GM20000 (cell line): ENCODE data around the gene ADAMTSL3.

Experiments
- DNase-seq: peaks from one replicate; pipeline ENCODE4 v3.0.0; 2012; ENCODE audit warnings: low spot score
- CTCF ChIP-seq: IDR thresholded peaks from 2 replicates; pipeline ENCODE4 v1.5.1; 2012; ENCODE audit warnings: mild to moderate bottlenecking, control low read depth; ENCODE audit errors: extremely low read depth, missing control alignments

The ADAMTSL3 gene

GRCh38 chr15:83850015-83850414 lies 196.1 kb downstream of the ADAMTSL3 start:
- DNase-seq: no peak

GRCh38 chr15:83850501-83851245 lies 196.8 kb downstream of the ADAMTSL3 start:
- DNase-seq: no peak

More at GRCh38 chr15:83850015-83850414, 196.1 kb downstream of the ADAMTSL3 start:
- no peak for TF ChIP-seq CTCF

GRCh38 chr15:83853232-83853631 lies 199.3 kb downstream of the ADAMTSL3 start:
- no peak for TF ChIP-seq CTCF
- no peak for DNase-seq

More at GRCh38 chr15:83850501-83851245, 196.8 kb downstream of the ADAMTSL3 start:
- TF ChIP-seq CTCF: no peak

GRCh38 chr15:83854321-83854720 lies 200.4 kb downstream of the ADAMTSL3 start:
- DNase-seq: no peak
- TF ChIP-seq CTCF: no peak

GRCh38 chr15:83854950-83855707 lies 201.2 kb downstream of the ADAMTSL3 start:
- DNase-seq: no peak
- no peak for TF ChIP-seq CTCF

- no peak for TF ChIP-seq CTCF
- no peak for DNase-seq
Measured at GRCh38 chr15:83855956-83856355, 202.0 kb downstream of the ADAMTSL3 start.

- TF ChIP-seq CTCF: no peak
- no peak for DNase-seq
Measured at GRCh38 chr15:83858820-83859505, 205.0 kb downstream of the ADAMTSL3 start.
